HEK293T (cell line): Measurements from ENCODE around the gene KRT79.

Source experiments
- ELF4 ChIP-seq: fragments of 450-650 bp; IDR thresholded peaks from 2 replicates; pipeline ENCODE4 v1.6.1; 2017; ENCODE audit warnings: antibody characterized with exemption
- FOXA1 ChIP-seq: fragments of 450-650 bp; IDR thresholded peaks from 2 replicates; pipeline ENCODE4 v1.6.1; 2016; ENCODE audit warnings: mild to moderate bottlenecking
- SUZ12 ChIP-seq: fragments of 450-650 bp; IDR thresholded peaks from 2 replicates; pipeline ENCODE4 v1.6.1; 2016; ENCODE audit warnings: mild to moderate bottlenecking
- TARDBP ChIP-seq: fragments of 450-650 bp; IDR thresholded peaks from 2 replicates; pipeline ENCODE4 v1.6.1; 2016
- ZNF384 ChIP-seq: fragments of 450-650 bp; IDR thresholded peaks from 2 replicates; pipeline ENCODE4 v1.6.1; 2016

DNA sequence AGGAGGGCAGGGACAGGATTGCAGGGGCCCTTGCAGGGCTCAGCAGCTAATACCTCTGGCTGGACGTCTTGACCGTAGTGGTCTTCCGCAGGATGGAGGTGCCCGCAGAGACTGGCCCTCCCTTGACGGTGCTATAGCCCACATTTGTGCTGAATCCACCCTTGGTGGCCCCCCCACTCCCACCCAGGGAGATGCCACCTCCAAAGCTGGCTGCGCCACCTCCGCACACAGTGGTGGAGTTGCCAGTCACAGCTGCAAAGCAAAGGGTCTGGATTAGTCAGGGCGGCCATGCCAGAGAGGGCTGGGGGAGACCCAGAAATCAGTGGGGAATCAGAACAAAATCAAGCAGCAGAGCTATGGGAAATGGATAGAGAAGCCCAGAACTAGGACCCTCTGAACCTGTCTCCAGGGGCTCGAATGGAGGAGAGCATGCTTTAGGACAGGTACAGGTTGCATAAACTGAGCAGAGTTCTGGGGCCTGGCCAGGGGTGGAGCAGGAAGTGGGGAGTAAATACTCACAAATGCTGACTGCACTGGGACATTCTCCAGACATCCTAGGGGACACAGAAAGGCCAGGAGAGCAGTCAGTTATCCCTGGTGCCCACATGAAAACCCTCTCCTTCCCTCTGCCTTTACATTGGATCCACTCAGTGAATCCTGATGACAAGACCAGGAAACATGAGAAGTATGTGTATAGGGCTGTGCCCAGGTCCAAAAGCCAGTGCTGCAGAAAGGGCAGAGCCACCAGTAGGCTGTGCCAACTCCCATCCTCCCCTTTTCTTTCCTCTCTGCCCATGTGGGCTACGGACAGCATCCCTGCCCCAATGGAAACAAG is 12.1 kb downstream of the KRT79 start:
- TF ChIP-seq ELF4 (no peak), ZNF384 (no peak), SUZ12 (no peak), TARDBP (no peak), FOXA1 (no peak)
